Suprapubic skin (tissue), 4 donors: ENCODE data around the gene C1QC. TPM values are rescaled to one million over a fixed set of nuclear protein-coding genes. Genes with fewer than 3 reads are reported as not detected.

Experiments used
- DNase-seq, 2 donors: peaks; one replicate each; pipeline ENCODE4 v3.0.0-alpha.2; 2019; ENCODE audit warnings: low spot score in 2 of 2
- H3K27ac ChIP-seq: fragments of 200-600 bp; sonication (generic); one replicate; pipeline ENCODE4 v1.5.1; 2019
- H3K27me3 ChIP-seq: fragments of 200-600 bp; sonication (generic); one replicate; pipeline ENCODE4 v1.5.1; 2019
- H3K36me3 ChIP-seq: fragments of 200-600 bp; sonication (generic); one replicate; pipeline ENCODE4 v1.5.1; 2019
- H3K4me1 ChIP-seq: fragments of 200-600 bp; sonication (generic); one replicate; pipeline ENCODE4 v1.5.1; 2019
- H3K4me3 ChIP-seq: fragments of 200-600 bp; sonication (generic); one replicate; pipeline ENCODE4 v1.5.1; 2019; ENCODE audit warnings: mild to moderate bottlenecking
- H3K9me3 ChIP-seq: fragments of 200-600 bp; sonication (generic); one replicate; pipeline ENCODE4 v1.5.1; 2019
- CTCF ChIP-seq, 2 donors: fragments of 200-600 bp in 1 of 2; fragments of 450-650 bp in 1 of 2; sonication (generic) in 1 of 2; IDR thresholded peaks; one replicate each; pipeline ENCODE4 v1.5.1; 2016 to 2019; ENCODE audit warnings: antibody characterized with exemption in 2 of 2, mild to moderate bottlenecking in 1 of 2, moderate library complexity in 1 of 2
- EP300 ChIP-seq: sonication (generic); formaldehyde crosslinking; IDR thresholded peaks from one replicate; pipeline ENCODE4 v1.6.1; 2017; ENCODE audit warnings: antibody characterized with exemption
- POLR2A ChIP-seq, 2 donors: fragments of 450-650 bp; IDR thresholded peaks; one replicate each; pipeline ENCODE4 v1.6.1; 2017; ENCODE audit warnings: antibody characterized with exemption in 2 of 2, mild to moderate bottlenecking in 2 of 2, moderate library complexity in 2 of 2
- POLR2AphosphoS5 ChIP-seq, 3 donors: sonication (generic); formaldehyde crosslinking; IDR thresholded peaks; one replicate each; pipeline ENCODE4 v1.6.1; 2017; ENCODE audit warnings: antibody characterized with exemption in 3 of 3
- WGBS: methylation state at CpG from one replicate; pipeline ENCODE4 v1.1.5; 2018; 5-methylcytosine and 5-hydroxymethylcytosine counted together
- total RNA-seq, 4 donors: library from RNA; depleted of rRNA; stranded (reverse); fragments of >200 nt; gene quantifications; one replicate each; pipeline ENCODE4 v1.1.0, GENCODE V29; 2016

The C1QC gene
- total RNA-seq, 4 donors from 2014 or later = 6.5 to 31.9 (median 20.4) TPM

GRCh38 chr1:22606161-22606560, 37.3 kb upstream of the C1QC start:
- Histone ChIP-seq H3K36me3 (no peaks in the 10 kb centered on the region), H3K4me1 (no peaks in the 10 kb centered on the region), H3K9me3 (no peaks in the 10 kb centered on the region), H3K27me3 (peaks cover 93% of the 10 kb centered on the region), H3K4me3 (no peak overlapping the region), H3K27ac (no peak overlapping the region)
- no peak for TF ChIP-seq EP300
- no peak for TF ChIP-seq POLR2AphosphoS5 (IDR thresholded peaks at IDR 0.05)
- no peak for TF ChIP-seq POLR2A (IDR thresholded peaks at IDR 0.05)
- TF ChIP-seq CTCF (IDR thresholded peaks at IDR 0.05) = no peak
- 44% methylated on average over 4 of the region's 4 CpGs for WGBS
- DNase-seq = no peak

GRCh38 chr1:22607154-22607553, 36.3 kb upstream of the C1QC start:
- 11% methylated on average over 10 of the region's 10 CpGs for WGBS
- peaks cover 95% of the 10 kb centered on the region for H3K27me3 ChIP-seq
- no peaks in the 10 kb centered on the region for H3K9me3 ChIP-seq
- H3K36me3 ChIP-seq = no peaks in the 10 kb centered on the region
- TF ChIP-seq POLR2A (IDR thresholded peaks at IDR 0.05) = no peak
- TF ChIP-seq CTCF (IDR thresholded peaks at IDR 0.05) = no peak
- TF ChIP-seq POLR2AphosphoS5 (IDR thresholded peaks at IDR 0.05) = no peak
- TF ChIP-seq EP300 = no peak
- DNase-seq = no peak
- H3K4me1 ChIP-seq = no peaks in the 10 kb centered on the region
- H3K27ac ChIP-seq = no peak overlapping the region
- no peak overlapping the region for H3K4me3 ChIP-seq

- Histone ChIP-seq H3K27ac (no peak overlapping the region), H3K4me3 (no peak overlapping the region), H3K4me1 (no peaks in the 10 kb centered on the region), H3K9me3 (no peaks in the 10 kb centered on the region), H3K27me3 (peaks cover 90% of the 10 kb centered on the region), H3K36me3 (no peaks in the 10 kb centered on the region)
- WGBS = 79% methylated on average over 3 of the region's 3 CpGs
- no peak for TF ChIP-seq CTCF (IDR thresholded peaks at IDR 0.05)
- DNase-seq = no peak
Measured at GRCh38 chr1:22608361-22608760, 35.1 kb upstream of the C1QC start.

GRCh38 chr1:22609291-22609690, 34.1 kb upstream of the C1QC start:
- Histone ChIP-seq H3K4me3 (no peak overlapping the region), H3K27ac (no peak overlapping the region), H3K27me3 (peaks cover 90% of the 10 kb centered on the region), H3K9me3 (no peaks in the 10 kb centered on the region), H3K4me1 (no peaks in the 10 kb centered on the region), H3K36me3 (no peaks in the 10 kb centered on the region)
- no peak for TF ChIP-seq POLR2A (IDR thresholded peaks at IDR 0.05)
- no peak for TF ChIP-seq EP300
- no peak for TF ChIP-seq POLR2AphosphoS5 (IDR thresholded peaks at IDR 0.05)
- no peak for TF ChIP-seq CTCF (IDR thresholded peaks at IDR 0.05)
- no peak for DNase-seq
- 18% methylated on average over 5 of the region's 6 CpGs for WGBS

GRCh38 chr1:22611530-22611947, 31.9 kb upstream of the C1QC start:
- no peak overlapping the region for H3K4me3 ChIP-seq
- H3K9me3 ChIP-seq = no peaks in the 10 kb centered on the region
- no peaks in the 10 kb centered on the region for H3K4me1 ChIP-seq
- WGBS = no CpG with 5 or more reads among the region's 7 CpGs
- H3K27me3 ChIP-seq = peaks cover 91% of the 10 kb centered on the region
- TF ChIP-seq EP300 (no peak), POLR2AphosphoS5 (IDR thresholded peaks at IDR 0.05) (no peak), POLR2A (IDR thresholded peaks at IDR 0.05) (no peak), CTCF (IDR thresholded peaks at IDR 0.05) (no peak)
- H3K36me3 ChIP-seq = no peaks in the 10 kb centered on the region
- DNase-seq = no peak
- H3K27ac ChIP-seq = no peak overlapping the region
